ENCODE results near the gene SCUBE3. TPM values are rescaled to one million over a fixed set of nuclear protein-coding genes. Genes with fewer than 3 reads are reported as not detected.

Gene SCUBE3
- total and polyA plus RNA-seq, 2 of the 13 experiments (the other 11 are each of a cell fraction or from before 2014, with no cell fraction given) = not detected

GRCh38 chr6:35294308-35294945 lies 80.7 kb downstream of the SCUBE3 start (continued):
- TF ChIP-seq RBFOX2 (IDR thresholded peaks at IDR 0.05; ENCODE audit: low read depth, low read length) = no peak
- no peak for TF ChIP-seq GZF1 (CRISPR knock-in tag; IDR thresholded peaks at IDR 0.05)
- no peak for TF ChIP-seq NR0B2 (CRISPR knock-in tag; IDR thresholded peaks at IDR 0.05)
- no peak for TF ChIP-seq ZNF766 (CRISPR knock-in tag; IDR thresholded peaks at IDR 0.05; ENCODE audit: borderline replicate concordance)
- no peak for TF ChIP-seq ZNF180 (CRISPR knock-in tag; IDR thresholded peaks at IDR 0.05; ENCODE audit: borderline replicate concordance, low read depth)
- no peak for TF ChIP-seq ADNP (CRISPR knock-in tag; IDR thresholded peaks at IDR 0.05)
- TF ChIP-seq ZC3H4 (CRISPR knock-in tag; IDR thresholded peaks at IDR 0.05; ENCODE audit: borderline replicate concordance) = no peak
- peak in 1 of 2 experiments; percentile 55; a peak in 1 of 4 replicates for TF ChIP-seq HMGXB4 (CRISPR knock-in tag; IDR thresholded peaks at IDR 0.05; ENCODE audit: borderline replicate concordance in 1 of 2, low read depth in 1 of 2)
- peak; percentile 33; the same call in 1 of the 2 replicates for TF ChIP-seq CBX5 (CRISPR knock-in tag; IDR thresholded peaks at IDR 0.05; ENCODE audit: borderline replicate concordance)
- no peak for TF ChIP-seq ZNF276 (CRISPR knock-in tag; IDR thresholded peaks at IDR 0.05; ENCODE audit: low read depth)
- 0 out of 2 replicates have a peak, but pooled peaks have one; percentile 40 for TF ChIP-seq CCDC6 (CRISPR knock-in tag; IDR thresholded peaks at IDR 0.05)
- no peak for TF ChIP-seq DMAP1 (CRISPR knock-in tag; IDR thresholded peaks at IDR 0.05)
- TF ChIP-seq ZNF530 (CRISPR knock-in tag; IDR thresholded peaks at IDR 0.05; ENCODE audit: low read depth) = no peak
- TF ChIP-seq ZBTB34 (CRISPR knock-in tag; IDR thresholded peaks at IDR 0.05) = no peak
- TF ChIP-seq KAT2B (IDR thresholded peaks at IDR 0.05; ENCODE audit: borderline replicate concordance, low read depth, low read length) = no peak
- TF ChIP-seq ZNF383 (CRISPR knock-in tag; IDR thresholded peaks at IDR 0.05; ENCODE audit: borderline replicate concordance) = no peak
- TF ChIP-seq ZNF784 (CRISPR knock-in tag; IDR thresholded peaks at IDR 0.05; ENCODE audit: borderline replicate concordance) = no peak
- TF ChIP-seq YEATS2 (CRISPR knock-in tag; IDR thresholded peaks at IDR 0.05; ENCODE audit: borderline replicate concordance) = no peak
- TF ChIP-seq ZNF260 (CRISPR knock-in tag; IDR thresholded peaks at IDR 0.05; ENCODE audit: borderline replicate concordance, low read depth) = no peak
- TF ChIP-seq ERF (CRISPR knock-in tag; IDR thresholded peaks at IDR 0.05) = 0 out of 2 replicates have a peak, but pooled peaks have one; percentile 27
- TF ChIP-seq ZNF580 (CRISPR knock-in tag; IDR thresholded peaks at IDR 0.05; ENCODE audit: borderline replicate concordance, low read depth) = 0 out of 2 replicates have a peak, but pooled peaks have one; percentile 29
